HG02763 (cell line): ENCODE measurements around the gene KIF3B.
"Not testable (repeated sequence)": the region's sequence is repeated elsewhere in the genome, so short reads cannot be mapped to it uniquely, and the experiment has no call there.

Experiments used
- ATAC-seq: cut with Tn5 transposase; IDR thresholded peaks from one replicate; pipeline ENCODE4 v1.9.1; 2021; ENCODE audit warnings: mild to moderate bottlenecking, moderate library complexity; ENCODE audit not compliant: unreplicated experiment

KIF3B gene

DNA sequence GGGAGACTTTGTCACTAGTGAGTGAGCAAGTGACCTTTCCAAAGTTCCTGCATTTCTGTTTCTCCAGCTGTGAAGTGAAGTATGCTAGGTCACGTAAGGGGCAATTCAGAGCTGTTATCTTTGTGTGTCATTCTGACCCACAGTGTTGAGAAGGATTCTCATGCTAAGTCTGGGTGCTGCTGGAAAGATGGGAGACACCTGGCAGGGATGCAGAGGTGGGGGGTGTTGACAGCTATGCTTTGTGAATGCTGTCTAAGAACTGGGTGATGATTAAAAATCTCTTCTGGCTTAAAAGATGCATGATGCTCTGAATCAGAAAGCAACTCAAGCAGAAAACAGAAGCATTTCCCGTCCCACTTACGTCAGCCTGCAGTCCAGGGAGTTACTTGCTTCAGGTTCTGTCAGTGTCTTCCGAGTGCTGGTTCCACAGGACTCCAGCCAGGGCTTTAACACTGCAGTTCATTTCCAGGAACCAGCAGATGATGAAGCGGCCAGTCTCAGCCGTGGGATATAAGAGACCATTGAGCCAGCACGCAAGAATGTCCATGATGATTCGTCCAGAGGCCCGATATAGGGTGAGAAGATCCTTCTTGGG is 49.7 kb downstream of the KIF3B start:
- no peak for ATAC-seq

DNA sequence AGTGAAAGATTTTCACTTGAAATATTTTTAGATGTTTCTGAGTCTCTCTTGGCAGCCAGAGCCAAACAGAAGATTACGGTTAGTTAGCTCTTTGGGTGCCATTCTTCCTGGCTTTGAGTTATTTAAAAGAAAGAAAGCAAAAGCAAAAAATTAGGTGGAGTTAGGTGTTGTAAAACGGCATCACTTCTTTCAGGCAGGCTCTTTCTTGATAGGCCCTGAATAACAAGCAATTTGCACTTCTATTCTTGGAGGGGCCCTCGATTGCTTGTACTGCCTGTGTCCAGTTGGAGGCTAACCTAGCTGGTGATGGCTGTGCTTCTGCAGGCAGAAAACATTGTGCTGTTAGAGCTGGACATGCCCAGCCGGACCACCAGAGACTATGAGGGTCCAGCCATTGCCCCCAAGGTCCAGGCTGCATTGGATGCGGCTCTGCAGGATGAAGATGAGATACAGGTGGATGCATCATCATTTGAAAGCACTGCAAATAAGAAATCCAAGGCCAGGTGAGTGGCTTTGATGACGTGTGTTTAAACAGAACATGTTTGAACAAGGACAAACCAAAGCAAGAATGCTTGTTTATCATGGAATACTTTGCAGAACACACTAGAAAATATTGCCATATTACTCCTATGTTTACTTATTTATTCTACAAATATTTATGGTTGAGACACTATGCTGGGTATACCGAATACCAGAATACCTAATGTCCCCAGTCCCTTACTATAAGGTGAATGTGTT is 52.5 kb downstream of the KIF3B start:
- no peak for ATAC-seq

DNA sequence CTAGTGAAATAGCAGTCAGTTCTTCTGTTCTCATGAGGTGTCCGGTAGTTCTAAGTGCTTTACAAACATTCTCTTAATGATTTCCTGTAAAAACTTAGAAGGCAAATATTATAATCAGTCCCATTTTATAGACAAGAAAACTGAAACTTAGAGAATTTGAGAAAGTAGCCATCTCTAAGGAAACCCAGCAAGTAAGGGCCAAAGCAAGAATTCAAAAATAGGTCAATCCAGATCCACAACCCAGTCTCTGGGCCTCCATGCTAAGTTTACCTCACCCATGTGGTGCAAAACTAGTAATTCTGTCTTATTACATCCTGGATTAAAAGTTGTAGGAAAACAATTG is 53.1 kb downstream of the KIF3B start:
- ATAC-seq: no peak

DNA sequence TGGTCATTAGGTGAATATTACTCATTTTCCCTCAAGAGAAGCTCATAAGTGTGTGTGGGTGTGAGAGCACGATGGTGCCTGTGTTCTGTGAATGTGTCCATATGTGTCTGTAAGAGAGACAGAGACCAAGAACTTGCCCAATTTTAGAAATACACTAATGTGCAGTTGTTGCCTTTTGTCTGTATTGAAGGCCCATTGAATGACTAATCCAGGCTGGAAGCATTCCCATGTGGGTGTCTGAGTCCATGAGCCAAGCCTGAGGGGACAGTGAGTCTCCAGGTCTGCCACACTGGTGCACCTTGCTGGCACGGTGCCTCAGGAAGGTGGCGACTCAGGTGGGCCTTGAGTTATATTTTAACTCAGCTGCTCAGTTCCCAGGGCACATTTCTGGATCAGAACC is 55.2 kb downstream of the KIF3B start:
- peak; percentile 11 for ATAC-seq

DNA sequence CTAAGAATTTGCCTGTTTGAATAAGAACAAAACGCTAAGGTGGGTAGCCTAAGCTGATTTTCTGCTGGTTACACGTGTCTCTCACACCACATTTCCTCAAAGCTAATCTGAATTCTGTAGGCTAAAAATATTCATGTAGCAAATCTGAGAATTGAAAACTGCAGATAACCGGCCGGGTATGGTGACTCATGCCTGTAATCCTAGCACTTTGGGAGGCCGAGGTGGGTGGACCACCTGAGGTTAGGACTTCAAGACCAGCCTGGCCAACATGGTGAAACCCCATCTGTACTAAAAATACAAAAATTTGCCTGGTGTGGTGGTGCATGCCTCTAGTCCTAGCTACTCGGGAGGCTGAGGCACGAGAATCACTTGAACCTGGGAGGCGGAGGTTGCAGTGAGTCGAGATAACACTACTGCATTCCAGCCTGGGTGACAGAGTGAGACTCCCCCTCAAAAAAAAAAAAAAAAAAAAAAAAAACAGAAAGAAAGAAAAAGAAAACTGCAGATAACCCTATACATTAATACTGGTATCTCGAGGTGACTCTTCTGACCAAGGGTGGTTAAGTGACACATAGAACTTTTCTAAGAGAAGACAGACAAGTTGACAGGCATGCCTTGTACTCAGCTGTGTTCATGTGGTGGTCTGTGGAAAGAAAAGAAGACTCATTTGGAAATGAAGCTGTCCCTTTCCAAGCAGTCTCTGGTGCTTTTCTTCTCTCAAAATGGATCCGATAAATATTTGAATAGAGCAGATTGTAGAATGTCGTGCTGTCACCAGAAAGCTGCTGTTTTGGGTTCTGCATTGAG is 55.9 kb downstream of the KIF3B start:
- ATAC-seq: peak; percentile 54

DNA sequence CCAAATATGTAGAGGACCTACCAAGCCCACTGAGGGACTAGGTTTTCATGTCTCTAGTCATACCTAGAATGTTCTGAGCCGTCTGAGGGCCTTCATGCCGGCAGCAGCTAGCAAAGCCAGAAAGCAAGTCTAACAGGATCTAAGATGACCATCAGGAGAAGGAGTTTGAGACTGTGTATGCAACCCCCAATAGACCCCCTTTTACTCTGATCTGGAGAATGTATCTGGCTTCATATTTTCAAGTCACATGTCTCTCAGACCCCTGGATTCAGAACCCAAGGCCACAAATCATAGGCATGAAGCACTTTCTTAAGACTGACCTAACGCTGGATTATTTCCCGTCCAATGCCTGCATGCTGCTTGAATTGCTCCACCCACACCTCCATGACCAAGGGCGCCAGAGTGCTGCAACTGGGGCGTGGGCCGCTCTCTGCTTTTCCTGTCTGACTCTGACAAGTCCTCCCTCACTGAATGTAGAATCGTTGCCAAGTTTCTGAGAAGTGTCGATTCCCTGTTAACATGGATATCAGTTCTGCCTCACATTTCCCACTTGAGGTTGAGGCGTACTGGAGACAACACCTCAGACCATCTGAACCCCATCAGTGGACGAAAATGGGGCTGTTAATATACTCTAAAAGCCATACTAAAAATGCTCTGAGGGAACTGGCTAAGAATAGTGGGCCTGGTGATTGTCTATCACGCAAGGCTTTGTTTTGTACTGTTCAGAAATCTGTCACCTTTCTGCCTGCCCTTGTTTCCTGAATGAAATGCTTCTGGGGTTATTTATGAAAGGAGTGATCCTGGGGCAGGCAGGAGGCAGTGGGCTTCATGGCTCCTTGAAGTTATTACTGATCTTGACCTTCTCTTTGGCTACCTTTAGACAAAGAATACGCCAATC is 56.8 kb downstream of the KIF3B start:
- peak; percentile 17 for ATAC-seq

DNA sequence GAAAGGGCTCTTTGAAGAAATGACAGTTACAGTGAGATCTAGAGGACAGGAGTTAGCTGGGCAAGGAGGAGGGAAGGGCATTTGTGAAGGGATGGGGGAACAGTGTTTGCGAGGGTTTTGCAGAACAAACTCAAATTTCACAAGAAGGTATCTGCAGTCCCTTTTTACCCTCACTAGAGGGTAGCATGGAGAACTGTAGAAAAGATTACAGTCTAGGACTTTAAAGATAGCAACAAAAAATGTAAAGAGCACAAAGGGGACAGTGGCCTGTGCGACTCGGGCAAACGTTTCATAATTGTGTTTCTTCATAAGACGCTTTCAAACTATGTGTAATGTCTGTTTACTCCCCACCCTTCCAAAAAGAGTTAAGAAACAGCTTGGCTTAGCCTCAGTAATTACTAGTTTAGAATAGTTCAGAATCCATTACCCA is 59.5 kb downstream of the KIF3B start:
- no peak for ATAC-seq

DNA sequence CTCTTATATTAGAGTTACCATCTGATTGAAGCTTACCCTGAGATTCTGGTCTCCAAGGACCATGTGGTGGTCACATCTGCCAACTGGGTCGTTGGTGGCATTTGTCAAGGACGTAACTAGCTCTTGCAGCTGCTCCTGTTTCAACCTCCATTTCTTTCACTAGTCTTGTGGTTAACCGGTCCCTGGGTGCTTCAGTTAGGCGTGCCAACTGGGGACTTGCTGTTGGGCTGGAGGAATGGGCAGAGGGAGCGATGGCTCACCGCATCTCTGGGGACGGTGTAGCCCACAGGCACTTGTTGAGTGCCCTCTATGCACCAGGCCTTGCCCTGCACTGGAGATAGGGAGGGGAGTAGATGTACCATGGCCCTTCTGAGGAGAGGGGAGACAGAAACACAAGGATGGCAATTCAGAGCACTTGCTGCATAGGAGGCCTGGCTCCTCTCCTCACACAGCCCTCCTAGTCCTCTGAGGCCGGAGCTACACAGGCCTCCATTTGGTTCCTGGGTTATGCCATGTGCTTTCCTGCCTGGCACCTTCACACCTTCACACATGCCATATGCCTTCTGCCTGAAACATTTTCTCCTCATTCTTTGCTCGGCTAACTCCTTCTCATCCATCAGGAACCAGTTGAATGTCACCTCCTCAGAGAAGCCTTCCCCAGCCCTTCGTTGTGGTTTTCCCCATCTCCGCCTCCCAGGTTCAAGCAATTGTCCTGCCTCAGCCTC is 60.6 kb downstream of the KIF3B start:
- no peak for ATAC-seq

DNA sequence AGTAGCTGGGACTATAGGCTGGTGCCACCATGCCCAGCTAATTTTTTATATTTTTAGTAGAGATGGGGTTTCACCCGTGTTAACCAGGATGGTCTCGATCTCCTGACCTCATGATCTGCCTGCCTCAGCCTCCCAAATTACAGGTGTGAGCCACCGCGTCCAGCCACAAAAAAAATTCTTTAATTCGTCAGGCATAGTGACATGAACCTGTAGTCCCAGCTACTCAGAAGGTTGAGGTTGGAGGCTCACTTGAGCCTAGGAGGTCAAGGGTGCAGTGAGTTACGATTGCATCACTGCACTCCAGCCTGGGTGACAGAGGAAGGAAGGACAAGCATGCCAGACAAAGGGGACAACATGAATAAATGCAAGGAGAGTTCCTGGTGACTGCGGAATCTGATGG is 61.2 kb downstream of the KIF3B start:
- ATAC-seq: no peak

DNA sequence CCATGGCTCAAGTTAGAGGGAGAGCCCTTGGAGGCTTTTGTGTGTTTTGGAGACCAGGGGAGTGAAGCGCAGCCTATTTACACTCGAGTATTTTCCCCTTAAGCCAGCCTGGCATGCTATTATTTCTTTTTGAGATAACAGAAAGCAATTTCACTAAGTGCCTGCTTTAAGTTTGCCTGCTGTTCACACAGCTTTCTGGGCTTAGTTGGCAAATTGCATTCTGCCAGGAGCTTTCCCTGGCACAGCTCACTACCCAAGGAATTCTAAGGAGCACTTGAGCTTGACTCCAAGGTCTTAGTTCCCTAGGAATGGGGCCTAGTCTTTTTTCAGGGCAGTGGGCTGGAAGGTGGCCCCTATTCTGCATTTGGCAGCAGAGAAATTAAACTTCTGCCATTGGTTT is 61.7 kb downstream of the KIF3B start:
- ATAC-seq: no peak

DNA sequence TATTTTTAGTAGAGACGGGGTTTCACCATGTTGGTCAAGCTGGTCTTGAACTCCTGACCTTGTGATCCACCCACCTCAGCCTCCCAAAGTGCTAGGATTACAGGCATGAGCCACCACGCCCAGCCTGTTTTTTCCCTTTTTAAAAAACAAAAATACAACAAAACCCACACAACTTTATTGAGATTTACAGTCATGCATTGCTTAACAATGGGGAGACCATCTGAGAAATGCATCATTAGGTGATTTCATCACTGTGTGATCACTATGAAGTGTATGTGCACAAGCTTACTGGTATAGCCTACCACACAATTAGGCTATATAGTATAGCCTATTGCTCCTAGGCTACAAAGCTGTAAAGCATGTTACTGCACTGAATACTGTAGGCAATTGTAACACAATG is 63.6 kb downstream of the KIF3B start:
- ATAC-seq: not testable (repeated sequence)

DNA sequence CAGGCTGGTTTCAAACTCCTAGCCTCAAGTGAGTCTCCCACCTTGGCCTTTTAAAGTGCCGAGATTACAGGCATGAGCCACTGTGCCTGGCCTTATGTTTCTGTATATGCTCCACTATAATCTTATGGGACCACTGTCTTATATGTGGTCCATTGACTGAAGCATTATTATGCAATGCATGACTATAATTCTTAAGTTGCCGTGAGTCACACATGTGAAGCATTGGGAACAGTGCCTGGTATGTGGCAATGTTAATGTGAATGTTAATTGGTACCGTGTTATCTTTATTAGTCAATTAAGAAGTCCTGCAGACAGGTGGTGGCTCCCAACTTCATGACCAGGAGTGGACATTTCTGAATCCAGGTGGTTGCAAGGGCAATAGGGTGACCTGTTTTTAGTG is 66.0 kb downstream of the KIF3B start:
- no peak for ATAC-seq

DNA sequence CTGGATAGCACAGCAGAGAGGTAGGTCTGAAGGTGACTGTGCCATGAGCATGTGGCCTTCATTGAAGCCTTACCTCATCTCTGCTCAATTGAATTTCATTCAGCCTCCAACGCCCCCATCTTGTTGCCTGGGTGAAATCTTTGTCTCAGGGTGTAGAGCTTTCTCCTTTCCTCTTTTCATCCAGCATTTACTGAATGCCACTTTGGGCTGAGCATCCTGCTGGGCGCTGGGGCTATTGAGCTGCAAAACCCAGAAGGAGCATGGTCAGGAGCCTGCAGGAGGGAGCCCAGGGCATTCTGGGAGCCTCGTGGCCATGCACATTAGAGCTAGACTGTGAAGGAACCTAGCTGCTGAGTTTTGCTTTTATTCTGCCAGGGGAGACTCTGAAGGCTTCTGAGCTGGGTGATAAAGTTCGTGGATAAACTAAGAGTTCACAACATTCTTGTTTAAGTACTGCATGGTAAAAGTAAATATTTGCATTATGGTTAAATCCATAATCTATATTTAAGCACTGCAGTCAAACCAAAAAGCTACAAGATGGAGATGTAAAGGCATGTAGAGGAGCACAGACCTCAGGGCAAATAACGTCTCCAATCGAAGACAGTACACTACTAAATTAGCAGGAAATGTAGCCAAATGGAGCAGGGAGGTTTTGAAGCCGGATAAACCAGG is 67.5 kb downstream of the KIF3B start:
- ATAC-seq: no peak

DNA sequence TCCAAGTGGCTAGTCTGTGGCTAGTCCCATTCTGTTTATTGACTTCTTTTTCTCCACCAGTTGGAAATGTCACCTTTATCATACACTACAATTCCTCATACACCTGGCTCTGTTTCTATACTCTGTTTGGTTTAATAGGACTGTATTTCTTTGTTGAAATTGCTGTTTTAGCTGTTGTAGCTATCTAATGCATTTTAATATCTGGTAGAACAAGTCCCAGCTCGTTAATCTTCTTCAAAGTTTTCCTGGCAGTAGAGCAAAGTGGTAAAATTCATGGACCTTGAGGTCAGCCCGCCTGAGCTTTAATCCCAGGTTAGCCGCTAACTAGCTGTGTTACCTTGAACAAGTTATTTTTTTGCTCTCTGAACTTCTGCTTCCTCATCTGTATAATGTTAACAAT is 70.8 kb downstream of the KIF3B start:
- no peak for ATAC-seq

DNA sequence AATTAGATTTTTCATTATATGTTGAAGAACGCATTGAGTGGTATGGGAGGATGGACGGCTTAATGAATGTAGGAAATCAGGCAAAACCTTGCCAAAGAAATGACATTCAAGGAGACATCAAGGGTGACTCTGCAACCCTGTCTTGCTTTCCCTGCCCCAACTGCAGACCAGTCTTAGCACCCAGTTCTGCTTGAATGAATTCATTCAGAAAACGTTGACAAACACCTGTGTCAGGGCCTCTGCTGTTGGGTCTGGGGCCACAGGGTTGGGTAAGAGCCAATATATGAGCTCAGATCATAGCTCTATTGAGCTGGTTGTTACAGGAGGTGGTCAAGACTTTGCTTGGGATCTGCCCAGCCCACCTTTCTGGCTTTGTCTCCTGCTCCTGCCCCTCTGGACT is 73.0 kb downstream of the KIF3B start:
- no peak for ATAC-seq

DNA sequence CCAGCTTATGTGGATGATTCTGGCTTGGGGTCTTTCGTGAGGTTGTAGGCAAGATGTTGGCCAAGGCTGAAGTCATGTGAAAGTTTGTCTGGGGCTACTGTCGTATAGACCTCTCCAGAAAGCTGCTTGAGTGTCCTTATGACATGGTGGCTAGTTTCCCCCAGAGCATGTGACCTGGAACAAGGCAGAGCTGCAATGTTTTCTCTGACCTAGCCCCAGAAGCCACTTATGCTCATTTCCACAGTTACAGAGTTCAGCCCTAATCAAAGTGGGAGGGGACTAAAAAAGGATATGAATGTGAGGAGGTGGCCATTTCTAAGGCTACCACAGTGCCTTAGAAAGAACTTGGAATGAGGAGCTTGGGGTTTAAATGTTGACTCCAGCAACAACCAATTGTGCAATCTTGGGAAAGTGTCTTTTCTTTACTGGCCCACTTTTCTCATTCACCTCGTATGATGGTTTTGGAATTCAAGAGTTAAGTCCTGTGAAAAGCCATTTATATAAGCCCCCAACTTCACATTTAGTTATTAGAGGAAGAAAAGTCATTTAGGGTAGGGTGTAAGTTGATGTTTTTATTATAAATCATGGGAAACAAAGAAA is 74.8 kb downstream of the KIF3B start:
- no peak for ATAC-seq

DNA sequence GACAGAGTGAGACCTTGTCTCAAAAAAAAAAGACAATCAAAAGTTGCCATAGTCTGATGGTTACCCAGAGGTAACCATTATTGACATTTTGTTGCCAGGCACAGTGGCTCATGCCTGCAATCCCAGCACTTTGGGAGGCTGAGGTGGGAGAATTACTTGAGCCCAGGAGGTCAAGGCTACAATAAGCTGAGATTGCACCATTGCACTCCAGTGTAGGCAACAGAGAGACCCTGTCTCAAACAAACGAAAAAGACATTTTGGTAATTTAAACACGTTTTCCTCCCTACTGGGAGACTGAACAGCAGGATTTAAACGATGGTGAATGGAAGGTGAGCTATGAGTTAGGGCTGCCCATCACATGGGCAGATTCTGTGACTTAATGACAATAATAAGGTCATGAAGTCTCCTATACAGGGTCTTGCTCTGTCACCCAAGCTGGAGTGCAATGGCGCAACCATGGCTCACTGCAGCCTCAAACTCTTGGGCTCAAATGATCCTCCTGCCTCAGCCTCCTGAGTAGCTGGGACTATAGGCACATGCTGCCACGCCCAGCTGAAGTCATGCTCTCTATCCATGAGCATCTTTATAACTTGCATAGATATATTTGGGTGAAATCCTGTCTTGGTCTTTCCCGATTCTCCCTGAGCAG is 76.5 kb downstream of the KIF3B start:
- ATAC-seq: no peak

DNA sequence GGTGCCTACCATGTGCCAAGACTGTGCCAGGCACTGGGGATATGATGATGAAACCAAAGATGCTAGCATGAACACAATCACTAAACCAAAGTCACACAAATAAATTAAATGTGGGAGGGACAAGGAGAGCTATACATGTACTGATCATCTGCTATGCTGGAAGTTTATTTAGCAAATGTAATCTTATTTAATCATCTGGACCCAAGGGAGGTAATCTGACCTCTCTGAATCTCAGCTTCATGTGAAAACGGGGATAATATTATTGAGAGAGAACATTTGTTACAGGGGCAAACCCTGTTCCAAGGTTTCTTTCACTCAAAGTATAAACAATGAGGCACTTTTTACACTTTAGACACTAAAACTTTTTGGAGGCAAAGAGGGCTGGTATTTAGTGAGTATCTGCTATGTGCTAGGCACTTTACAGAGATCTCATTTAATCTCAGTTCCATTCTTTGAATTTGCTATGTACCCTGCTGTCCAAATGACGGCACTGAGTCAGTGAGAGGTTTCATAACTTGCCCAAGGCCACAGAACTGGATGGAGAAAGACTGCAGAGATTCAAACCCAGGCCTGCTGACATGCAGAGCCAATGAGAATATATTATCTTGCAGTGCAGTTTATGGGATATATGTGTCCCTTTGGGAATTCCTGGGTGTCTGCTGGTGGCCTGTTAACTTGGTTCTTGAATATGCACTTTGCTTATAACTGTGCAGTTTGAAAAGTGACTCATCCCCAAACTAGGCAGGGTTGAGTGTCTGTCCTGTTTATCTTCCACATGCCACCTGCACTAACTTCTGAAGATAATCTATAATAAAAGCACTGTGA is 77.4 kb downstream of the KIF3B start:
- ATAC-seq: no peak
